Brain microvascular endothelial cell (primary cell): Measurements from ENCODE around the gene PLA2G6.
"Not testable (repeated sequence)": the region's sequence is repeated elsewhere in the genome, so short reads cannot be mapped to it uniquely, and the experiment has no call there.

Experiments
- DNase-seq: peaks from one replicate; pipeline ENCODE4 v3.0.0-alpha.2; 2020
- H3K27ac ChIP-seq: fragments of 250-450 bp; sonication (Bioruptor Pico); 2 replicates; pipeline ENCODE4 v1.5.1; 2020; ENCODE audit warnings: mild to moderate bottlenecking, moderate library complexity
- H3K27me3 ChIP-seq: fragments of 250-450 bp; sonication (Bioruptor Pico); replicated peaks from 2 replicates; pipeline ENCODE4 v1.5.1; 2020; ENCODE audit warnings: mild to moderate bottlenecking
- H3K36me3 ChIP-seq: fragments of 250-450 bp; sonication (Bioruptor Pico); replicated peaks from 2 replicates; pipeline ENCODE4 v1.5.1; 2020; ENCODE audit warnings: mild to moderate bottlenecking
- H3K4me3 ChIP-seq: 2 replicates; pipeline ENCODE4 v1.5.1; 2011; ENCODE audit warnings: low read depth, mild to moderate bottlenecking, control low read depth, low read length, moderate library complexity
- CTCF ChIP-seq: IDR thresholded peaks from 2 replicates; pipeline ENCODE4 v1.5.1; 2011; ENCODE audit warnings: low read depth, mild to moderate bottlenecking, moderate library complexity, low read length, control low read depth, inconsistent platforms; ENCODE audit errors: missing control alignments
- in situ Hi-C: cut with HindIII; loops from 2 replicates; pipeline ENCODE4 v1.10.0; 2017; ENCODE audit warnings: low sequenced_read_pairs, low pct_ligation_motif_present

The PLA2G6 gene

GRCh38 chr22:38180841-38181452, 683 bp downstream of the PLA2G6 start:
- Histone ChIP-seq H3K4me3 (peak overlapping the region; percentile 57), H3K27me3 (no peaks in the 10 kb centered on the region), H3K27ac (peak overlapping the region; percentile 82), H3K36me3 (no peaks in the 10 kb centered on the region)
- DNase-seq: no peak
- no peak for TF ChIP-seq CTCF
- in situ Hi-C loops: no loop called here

- peak overlapping the region; percentile 62 for H3K27ac ChIP-seq
- DNase-seq: not testable (repeated sequence)
These were observed 3.1 kb downstream of the PLA2G6 start for GRCh38 chr22:38178605-38178937.

GRCh38 chr22:38177926-38178604, 3.6 kb downstream of the PLA2G6 start:
- H3K27ac ChIP-seq: peak overlapping the region; percentile 62
- H3K4me3 ChIP-seq: no peak overlapping the region
- H3K36me3 ChIP-seq: no peaks in the 10 kb centered on the region
- in situ Hi-C loops: no loop called here
- no peaks in the 10 kb centered on the region for H3K27me3 ChIP-seq
- TF ChIP-seq CTCF: no peak
- peak; percentile 87 for DNase-seq

More at GRCh38 chr22:38178605-38178937, 3.1 kb downstream of the PLA2G6 start:
- H3K4me3 ChIP-seq, H3K27me3 ChIP-seq, H3K36me3 ChIP-seq, in situ Hi-C loops: not testable (repeated sequence)

GRCh38 chr22:38177571-38177925, 4.1 kb downstream of the PLA2G6 start:
- H3K4me3 ChIP-seq, H3K27me3 ChIP-seq, H3K36me3 ChIP-seq, DNase-seq, in situ Hi-C loops: not testable (repeated sequence)
- H3K27ac ChIP-seq: peak overlapping the region; percentile 62

GRCh38 chr22:38177044-38177443, 4.6 kb downstream of the PLA2G6 start:
- Histone ChIP-seq H3K27ac (no peak overlapping the region), H3K36me3 (no peaks in the 10 kb centered on the region), H3K4me3 (no peak overlapping the region), H3K27me3 (no peaks in the 10 kb centered on the region)
- TF ChIP-seq CTCF: no peak
- no peak for DNase-seq
- in situ Hi-C loops: no loop called here

GRCh38 chr22:38176170-38176741, 5.4 kb downstream of the PLA2G6 start:
- no peak for TF ChIP-seq CTCF
- H3K4me3 ChIP-seq: no peak overlapping the region
- no peaks in the 10 kb centered on the region for H3K36me3 ChIP-seq
- H3K27me3 ChIP-seq: no peaks in the 10 kb centered on the region
- peak overlapping the region; percentile 58 for H3K27ac ChIP-seq
- peak; percentile 89 for DNase-seq
- in situ Hi-C loops: no loop called here
